ENCODE measurements around the gene GALC. TPM values are rescaled to one million over a fixed set of nuclear protein-coding genes. Genes with fewer than 3 reads are reported as not detected.

Gene GALC
- total RNA-seq, 1 donor from 2014 or later = 7.3 TPM

DNA sequence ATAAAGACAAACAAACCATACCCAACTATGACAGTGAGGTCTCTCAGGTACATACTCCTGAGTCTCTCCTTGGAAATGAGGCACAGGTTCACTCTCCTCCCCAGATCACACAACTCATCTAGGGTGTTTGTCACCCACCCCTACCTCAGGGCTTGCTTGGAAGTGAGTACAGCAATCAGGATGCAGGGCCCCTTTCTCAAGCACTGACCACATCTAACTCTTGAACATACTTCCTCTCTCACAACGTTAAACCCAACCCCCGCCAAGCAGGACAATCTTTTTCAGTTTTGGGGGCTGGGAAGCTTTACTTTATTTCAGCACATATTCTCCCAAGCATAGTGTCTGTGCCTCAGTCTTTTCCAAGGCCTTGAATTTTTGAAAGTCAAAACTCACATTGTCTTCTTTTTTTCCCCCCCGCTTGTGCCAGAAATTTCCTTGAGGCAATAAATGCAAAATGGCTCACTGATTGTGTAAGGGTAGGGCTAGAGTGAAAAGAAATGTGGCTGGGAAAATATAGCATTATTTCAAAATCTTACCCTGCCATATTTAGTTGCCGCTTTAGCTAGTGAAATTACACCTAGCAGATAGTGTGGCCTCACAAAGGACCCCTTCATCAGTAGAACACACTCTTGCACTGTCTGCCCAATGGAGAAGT lies 9.6 kb upstream of the GALC start:
- Mint-ChIP-seq H3K27me3 (peaks cover 1% of the 10 kb centered on the region), H3K9me3 (peaks cover 19% of the 10 kb centered on the region), H3K4me3 (peak overlapping the region; percentile 42), H3K27ac (peak overlapping the region; percentile 88), H3K36me3 (ENCODE audit: low read depth) (peaks cover 8% of the 10 kb centered on the region), H3K4me1 (peaks cover 33% of the 10 kb centered on the region)
- intact Hi-C loops (cut with micrococcal nuclease) = loop anchor here (10.0 kb wide), 1 partner anchor 562 kb away; the partner anchor contains the start of gene ZC3H14
- no peak for DNase-seq

DNA sequence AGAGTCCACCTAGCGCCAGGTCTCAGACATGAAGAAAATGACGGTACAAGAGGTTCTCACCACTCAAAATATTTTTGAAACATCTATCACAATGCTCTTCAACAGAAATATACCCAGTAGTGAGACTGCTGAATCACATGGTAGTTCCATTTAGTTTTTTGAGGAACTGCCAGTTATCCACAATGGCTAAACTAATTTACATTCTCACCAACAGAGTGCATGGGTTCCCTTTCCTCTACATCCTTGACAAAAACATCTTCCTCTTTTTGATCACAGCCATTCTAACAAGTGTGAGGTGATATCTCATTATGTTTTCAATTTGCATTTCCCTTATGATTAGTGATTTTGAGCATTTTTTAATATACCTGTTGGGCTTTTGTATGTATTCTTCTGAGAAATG lies 6.3 kb upstream of the GALC start:
- no peak for DNase-seq
- Mint-ChIP-seq H3K9me3 (peaks cover 26% of the 10 kb centered on the region), H3K27me3 (peaks cover 1% of the 10 kb centered on the region), H3K36me3 (ENCODE audit: low read depth) (peaks cover 6% of the 10 kb centered on the region), H3K27ac (no peak overlapping the region), H3K4me1 (peaks cover 38% of the 10 kb centered on the region), H3K4me3 (no peak overlapping the region)
- intact Hi-C loops (cut with micrococcal nuclease) = no loop called here

DNA sequence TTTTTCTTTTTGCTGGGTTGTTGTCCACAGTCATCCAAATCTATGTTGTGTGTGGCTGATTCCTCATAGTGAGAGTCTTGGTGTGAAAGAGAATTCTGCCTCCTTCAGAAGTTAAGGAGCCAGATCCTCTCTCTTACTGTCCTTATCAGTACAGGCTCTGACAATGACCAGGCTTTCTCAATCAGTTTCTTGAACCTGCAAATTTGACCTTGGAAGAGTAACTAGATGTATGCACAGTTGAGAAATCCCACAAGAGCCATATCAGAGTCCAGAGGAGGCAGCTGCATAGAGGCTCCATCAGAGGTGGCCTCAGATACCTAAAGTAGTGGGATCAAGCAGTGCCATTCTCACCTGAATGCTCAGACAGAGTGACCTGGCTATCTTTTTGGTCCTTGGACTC lies 5.5 kb upstream of the GALC start:
- H3K27ac Mint-ChIP-seq = no peak overlapping the region
- H3K36me3 Mint-ChIP-seq (ENCODE audit: low read depth) = peaks cover 6% of the 10 kb centered on the region
- no peak overlapping the region for H3K4me3 Mint-ChIP-seq
- no peak for DNase-seq
- intact Hi-C loops (cut with micrococcal nuclease) = no loop called here
- peaks cover 1% of the 10 kb centered on the region for H3K27me3 Mint-ChIP-seq
- peaks cover 43% of the 10 kb centered on the region for H3K4me1 Mint-ChIP-seq
- H3K9me3 Mint-ChIP-seq = peaks cover 26% of the 10 kb centered on the region

DNA sequence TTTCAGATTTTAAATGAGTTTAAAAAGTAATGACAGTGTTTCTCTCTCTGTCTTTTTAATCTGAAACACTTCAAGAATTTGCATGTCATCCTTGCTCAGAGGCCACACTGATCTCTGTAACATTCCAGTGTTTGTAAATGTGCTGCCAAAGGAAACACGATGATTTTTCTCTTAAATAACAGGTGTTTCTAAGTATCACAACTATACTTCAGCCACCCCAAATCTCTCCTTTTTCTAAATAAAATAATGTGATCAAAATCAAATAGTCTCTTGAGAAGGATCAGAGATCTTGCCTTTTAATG lies 3.3 kb upstream of the GALC start:
- H3K9me3 Mint-ChIP-seq = peaks cover 17% of the 10 kb centered on the region
- intact Hi-C loops (cut with micrococcal nuclease) = no loop called here
- no peak overlapping the region for H3K27ac Mint-ChIP-seq
- H3K27me3 Mint-ChIP-seq = peaks cover 1% of the 10 kb centered on the region
- H3K4me1 Mint-ChIP-seq = peaks cover 45% of the 10 kb centered on the region
- no peak for DNase-seq
- H3K36me3 Mint-ChIP-seq (ENCODE audit: low read depth) = no peaks in the 10 kb centered on the region
- no peak overlapping the region for H3K4me3 Mint-ChIP-seq

DNA sequence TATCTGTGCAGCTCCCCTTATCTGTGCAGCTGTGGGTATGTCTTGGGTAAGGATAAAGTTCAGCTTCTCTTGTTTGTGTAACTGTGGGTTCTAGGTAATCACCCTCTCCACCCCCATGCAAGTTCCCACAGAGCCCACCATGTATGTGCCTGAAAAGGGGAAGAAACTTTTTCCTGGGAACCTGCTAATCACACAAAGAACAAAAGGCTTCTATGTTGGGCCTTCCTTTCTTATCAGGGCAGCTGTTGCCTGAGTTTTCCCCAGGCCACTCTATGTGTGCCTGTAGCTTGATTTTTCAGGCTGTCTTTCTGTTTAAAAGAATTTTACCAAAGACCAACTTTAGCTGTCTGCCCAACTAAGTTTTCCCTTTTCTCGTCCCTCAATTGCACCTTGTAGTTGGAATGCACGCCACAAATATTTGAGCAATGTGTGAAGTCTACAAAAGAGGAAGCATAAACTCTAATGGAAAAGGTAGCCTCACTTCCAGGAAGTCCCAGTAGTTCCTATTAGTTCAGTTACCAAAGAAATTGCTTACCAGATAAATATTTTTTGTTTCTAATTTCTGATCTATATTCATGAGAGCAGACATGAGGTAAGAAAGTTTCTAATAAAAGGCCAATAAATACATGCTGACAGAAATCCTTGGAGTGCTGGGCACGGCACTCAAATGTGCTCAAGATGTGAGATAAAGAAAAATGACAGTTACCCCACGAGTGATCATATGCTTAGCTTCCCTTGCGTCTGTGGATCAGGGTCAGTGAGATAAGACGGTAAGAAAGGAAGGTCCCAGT lies 2.7 kb upstream of the GALC start:
- peaks cover 1% of the 10 kb centered on the region for H3K27me3 Mint-ChIP-seq
- intact Hi-C loops (cut with micrococcal nuclease) = no loop called here
- H3K4me3 Mint-ChIP-seq = no peak overlapping the region
- no peak for DNase-seq
- H3K9me3 Mint-ChIP-seq = peaks cover 17% of the 10 kb centered on the region
- H3K36me3 Mint-ChIP-seq (ENCODE audit: low read depth) = no peaks in the 10 kb centered on the region
- H3K4me1 Mint-ChIP-seq = peaks cover 46% of the 10 kb centered on the region
- peak overlapping the region; percentile 57 for H3K27ac Mint-ChIP-seq

DNA sequence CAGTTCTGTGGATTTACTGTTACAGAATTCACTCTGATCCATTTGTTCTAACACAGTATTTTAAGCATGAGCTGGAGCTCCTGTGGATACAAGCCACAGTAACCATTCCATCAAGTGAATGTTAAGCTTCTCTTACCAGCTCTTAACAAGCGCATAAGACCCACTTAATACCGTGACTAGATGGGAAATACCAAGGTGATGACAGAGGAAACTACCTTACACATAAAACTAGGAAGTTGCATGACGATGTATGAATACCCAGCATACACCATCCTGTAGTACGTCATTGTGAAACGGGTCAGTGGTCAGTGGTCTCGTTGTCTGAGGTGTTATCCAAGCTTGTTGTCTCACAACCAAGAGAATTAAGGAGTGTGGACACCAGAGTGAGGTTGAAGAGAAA lies 2.0 kb upstream of the GALC start:
- intact Hi-C loops (cut with micrococcal nuclease) = no loop called here
- peak overlapping the region; percentile 49 for H3K4me3 Mint-ChIP-seq
- H3K9me3 Mint-ChIP-seq = peaks cover 13% of the 10 kb centered on the region
- H3K27me3 Mint-ChIP-seq = peaks cover 1% of the 10 kb centered on the region
- H3K36me3 Mint-ChIP-seq (ENCODE audit: low read depth) = no peaks in the 10 kb centered on the region
- peaks cover 49% of the 10 kb centered on the region for H3K4me1 Mint-ChIP-seq
- peak; percentile 66 for DNase-seq
- peak overlapping the region; percentile 83 for H3K27ac Mint-ChIP-seq

DNA sequence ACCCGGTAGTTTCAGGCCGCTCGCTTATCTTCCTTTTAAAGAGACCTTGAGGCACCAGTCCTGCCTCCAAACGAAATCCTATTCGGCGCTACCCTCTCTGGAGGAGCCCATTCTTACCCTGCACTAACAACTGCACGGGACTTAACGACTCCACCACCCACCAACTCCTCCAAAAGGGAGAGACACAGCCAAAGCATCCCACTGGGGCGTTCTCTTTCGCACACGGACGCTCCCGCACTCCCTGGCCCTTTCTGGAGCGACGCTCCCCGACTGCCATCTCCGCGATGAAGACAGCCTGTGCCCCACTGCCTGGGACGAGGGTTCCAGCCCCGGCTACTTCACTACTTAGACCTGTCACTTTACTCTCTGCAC lies 650 bp downstream of the GALC start:
- Mint-ChIP-seq H3K4me3 (peak overlapping the region; percentile 88), H3K27me3 (no peaks in the 10 kb centered on the region), H3K4me1 (peaks cover 55% of the 10 kb centered on the region), H3K27ac (peak overlapping the region; percentile 90), H3K9me3 (peaks cover 8% of the 10 kb centered on the region), H3K36me3 (ENCODE audit: low read depth) (peaks cover 2% of the 10 kb centered on the region)
- DNase-seq = no peak
- intact Hi-C loops (cut with micrococcal nuclease) = loop anchor here (2.0 kb wide), 2 partner anchors 34 to 48 kb away; no protein-coding TSS in a partner anchor

DNA sequence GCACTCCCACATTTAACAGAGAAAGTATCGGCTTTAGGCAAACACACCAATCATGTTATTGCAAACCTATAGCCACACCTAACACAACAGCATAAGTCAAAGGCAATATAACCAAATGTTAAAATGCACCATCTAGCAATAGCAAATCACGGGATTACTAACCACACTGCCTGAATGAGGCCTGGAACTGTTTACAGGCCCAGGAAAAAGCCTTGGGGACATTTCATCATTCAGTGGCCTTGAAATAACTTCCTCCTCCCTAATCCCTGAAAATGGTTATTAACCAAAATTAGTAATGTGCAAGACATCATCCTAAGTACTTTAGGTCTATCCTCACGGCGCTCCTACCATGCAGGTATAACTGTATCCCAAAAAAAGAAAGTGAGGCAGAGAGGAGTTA lies 2.3 kb downstream of the GALC start:
- no peak overlapping the region for H3K27ac Mint-ChIP-seq
- intact Hi-C loops (cut with micrococcal nuclease) = no loop called here
- peaks cover 8% of the 10 kb centered on the region for H3K9me3 Mint-ChIP-seq
- no peak overlapping the region for H3K4me3 Mint-ChIP-seq
- peaks cover 48% of the 10 kb centered on the region for H3K4me1 Mint-ChIP-seq
- peaks cover 12% of the 10 kb centered on the region for H3K36me3 Mint-ChIP-seq (ENCODE audit: low read depth)
- DNase-seq = no peak
- no peaks in the 10 kb centered on the region for H3K27me3 Mint-ChIP-seq

DNA sequence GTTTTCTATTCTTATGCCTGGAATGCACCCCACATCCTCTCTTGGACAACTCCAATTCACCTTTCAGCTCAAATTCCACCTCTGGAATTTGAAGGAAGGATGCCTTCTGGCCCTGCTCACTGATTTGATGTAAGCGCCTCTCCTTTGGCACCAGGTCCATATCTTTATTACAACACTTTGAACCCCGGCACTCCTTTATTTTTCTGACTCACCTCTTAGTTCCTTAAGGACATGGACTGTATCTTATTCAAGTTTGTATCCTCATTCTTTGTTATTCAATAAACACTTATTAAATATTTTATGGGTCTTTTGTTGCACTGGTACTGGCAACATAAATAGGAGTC lies 3.1 kb downstream of the GALC start:
- H3K4me1 Mint-ChIP-seq = peaks cover 41% of the 10 kb centered on the region
- intact Hi-C loops (cut with micrococcal nuclease) = no loop called here
- H3K27ac Mint-ChIP-seq = no peak overlapping the region
- no peaks in the 10 kb centered on the region for H3K27me3 Mint-ChIP-seq
- H3K36me3 Mint-ChIP-seq (ENCODE audit: low read depth) = peaks cover 12% of the 10 kb centered on the region
- peaks cover 5% of the 10 kb centered on the region for H3K9me3 Mint-ChIP-seq
- DNase-seq = no peak
- no peak overlapping the region for H3K4me3 Mint-ChIP-seq

DNA sequence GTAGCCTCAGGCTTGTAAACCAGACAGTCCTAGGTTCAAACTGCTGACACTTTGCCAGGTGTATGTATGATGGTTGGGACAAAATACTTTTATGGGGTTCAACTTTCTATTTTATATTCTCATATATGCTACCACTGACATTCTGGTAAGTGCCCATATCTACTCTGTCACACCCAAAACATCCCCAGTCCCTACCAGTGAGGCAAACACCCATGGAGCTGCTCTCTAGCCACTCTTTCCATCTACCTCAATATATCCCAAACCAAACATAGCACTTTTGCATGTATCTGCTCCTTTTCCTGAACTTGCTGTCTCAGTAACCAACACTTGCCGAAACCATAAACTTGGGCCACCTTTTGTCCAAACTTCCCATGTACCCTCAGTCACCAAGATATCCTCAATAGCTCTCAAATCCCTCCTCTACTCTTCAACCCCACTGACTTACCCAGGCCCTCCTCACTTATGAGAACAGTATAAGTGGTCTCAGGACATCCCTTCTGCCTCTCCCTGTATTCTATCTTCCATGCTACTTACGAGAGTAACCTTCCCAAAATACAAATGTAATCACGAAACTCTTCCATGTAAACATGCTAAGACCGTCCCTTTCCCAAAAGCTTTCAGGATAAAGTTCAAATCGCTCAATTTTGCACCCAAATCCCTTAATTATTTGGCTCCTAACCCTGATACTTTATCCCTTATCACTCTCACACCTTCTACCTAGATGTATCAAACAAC lies 3.6 kb downstream of the GALC start:
- Mint-ChIP-seq H3K27ac (no peak overlapping the region), H3K36me3 (ENCODE audit: low read depth) (peaks cover 12% of the 10 kb centered on the region), H3K4me1 (peaks cover 37% of the 10 kb centered on the region), H3K9me3 (no peaks in the 10 kb centered on the region), H3K27me3 (no peaks in the 10 kb centered on the region), H3K4me3 (no peak overlapping the region)
- no peak for DNase-seq
- intact Hi-C loops (cut with micrococcal nuclease) = no loop called here

DNA sequence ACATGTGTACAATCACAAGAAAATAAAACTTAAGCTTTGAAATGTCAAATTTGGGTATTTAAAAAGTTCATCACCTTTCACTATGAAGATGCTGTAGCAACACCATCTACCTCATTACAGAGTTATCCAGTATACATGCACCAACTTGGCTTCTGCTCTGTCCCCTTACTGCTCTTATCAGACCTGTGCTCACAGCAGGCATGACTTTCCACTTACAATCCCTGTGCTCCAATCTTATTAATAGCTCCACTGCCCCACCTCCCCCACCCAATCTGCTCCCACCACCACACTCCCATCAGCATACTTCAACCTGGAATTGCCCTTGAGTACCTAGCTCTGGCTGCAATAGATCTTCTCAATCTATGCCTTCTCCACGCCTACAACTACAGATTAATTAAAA lies 13.3 kb downstream of the GALC start:
- Mint-ChIP-seq H3K9me3 (no peaks in the 10 kb centered on the region), H3K4me1 (peaks cover 5% of the 10 kb centered on the region), H3K27me3 (no peaks in the 10 kb centered on the region), H3K36me3 (ENCODE audit: low read depth) (peaks cover 37% of the 10 kb centered on the region), H3K4me3 (no peak overlapping the region), H3K27ac (no peak overlapping the region)
- no peak for DNase-seq
- intact Hi-C loops (cut with micrococcal nuclease) = no loop called here

DNA sequence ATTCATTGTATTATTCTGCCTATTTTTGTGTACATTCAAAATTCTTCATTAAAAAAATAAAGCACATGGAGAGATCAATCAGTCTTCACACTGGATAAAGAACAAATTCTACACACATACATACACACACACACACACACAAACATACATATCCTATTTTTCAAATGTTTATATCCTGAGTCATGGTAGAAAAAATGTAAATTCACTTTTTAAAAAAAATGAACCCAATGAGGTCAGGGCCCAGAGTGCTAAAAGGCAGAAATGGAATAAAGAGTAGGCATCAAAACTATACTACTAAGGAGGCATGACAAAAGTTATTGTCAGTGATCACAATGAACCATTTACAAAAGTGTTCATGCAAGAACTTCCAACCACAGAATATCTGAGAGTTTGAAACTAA lies 17.3 kb downstream of the GALC start:
- intact Hi-C loops (cut with micrococcal nuclease) = no loop called here
- H3K27me3 Mint-ChIP-seq = no peaks in the 10 kb centered on the region
- peaks cover 32% of the 10 kb centered on the region for H3K36me3 Mint-ChIP-seq (ENCODE audit: low read depth)
- H3K9me3 Mint-ChIP-seq = no peaks in the 10 kb centered on the region
- DNase-seq = no peak
- no peak overlapping the region for H3K27ac Mint-ChIP-seq
- no peak overlapping the region for H3K4me3 Mint-ChIP-seq
- peaks cover 5% of the 10 kb centered on the region for H3K4me1 Mint-ChIP-seq

DNA sequence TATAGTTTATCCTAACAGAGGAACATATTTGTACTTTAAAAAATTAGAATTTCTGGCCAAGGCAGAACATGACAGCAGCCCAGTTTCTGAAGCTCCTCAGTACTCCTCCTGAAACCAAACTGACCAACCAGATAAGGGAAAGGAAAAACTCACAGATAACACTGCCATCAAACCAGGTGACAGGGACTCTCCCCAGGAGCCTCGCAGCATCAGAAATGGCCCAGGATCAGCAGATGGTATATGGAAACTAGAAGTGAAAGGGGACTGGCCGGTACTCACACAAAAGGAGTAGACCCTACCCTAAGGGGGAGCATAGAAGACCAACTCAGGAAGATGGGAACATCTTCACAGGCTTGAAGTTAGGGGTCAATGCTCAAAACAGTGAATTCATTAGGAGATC lies 22.0 kb downstream of the GALC start:
- H3K4me1 Mint-ChIP-seq = peaks cover 2% of the 10 kb centered on the region
- DNase-seq = no peak
- peaks cover 23% of the 10 kb centered on the region for H3K36me3 Mint-ChIP-seq (ENCODE audit: low read depth)
- intact Hi-C loops (cut with micrococcal nuclease) = no loop called here
- no peaks in the 10 kb centered on the region for H3K27me3 Mint-ChIP-seq
- H3K9me3 Mint-ChIP-seq = no peaks in the 10 kb centered on the region
- no peak overlapping the region for H3K27ac Mint-ChIP-seq
- H3K4me3 Mint-ChIP-seq = no peak overlapping the region

DNA sequence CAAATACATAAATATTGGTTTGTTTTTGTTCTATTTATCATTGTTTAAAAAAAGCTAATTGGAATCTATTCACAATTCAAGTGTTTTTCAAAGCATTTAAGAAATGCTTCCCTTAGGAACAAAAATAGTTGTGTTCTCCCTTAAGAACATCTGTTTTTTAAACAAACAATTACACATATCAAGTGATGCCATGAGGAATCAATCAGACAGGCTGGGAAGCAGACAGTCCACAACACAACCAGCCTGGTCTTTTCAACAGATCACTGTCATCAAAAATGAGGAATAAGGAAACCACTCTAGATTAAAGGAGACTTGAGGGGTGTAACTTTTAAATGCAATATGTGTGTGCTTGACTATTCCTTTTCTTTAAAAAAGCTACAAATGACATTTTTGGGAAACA lies 25.5 kb downstream of the GALC start:
- Mint-ChIP-seq H3K4me1 (no peaks in the 10 kb centered on the region), H3K27me3 (no peaks in the 10 kb centered on the region), H3K27ac (no peak overlapping the region), H3K4me3 (no peak overlapping the region), H3K9me3 (peaks cover 3% of the 10 kb centered on the region), H3K36me3 (ENCODE audit: low read depth) (peaks cover 31% of the 10 kb centered on the region)
- no peak for DNase-seq
- intact Hi-C loops (cut with micrococcal nuclease) = no loop called here
